ENCODE measurements around the gene DDA1. TPM values are rescaled to one million over a fixed set of nuclear protein-coding genes. Genes with fewer than 3 reads are reported as not detected.
A peak's percentile ranks its signal among the peaks of the same experiment; 100 is the strongest.

DDA1 gene
- total and polyA plus RNA-seq, 9 of the 15 experiments (the other 6 are each of a cell fraction or from before 2014, with no cell fraction given) = 1.4 to 83.8 (median 33.8) TPM

DNA sequence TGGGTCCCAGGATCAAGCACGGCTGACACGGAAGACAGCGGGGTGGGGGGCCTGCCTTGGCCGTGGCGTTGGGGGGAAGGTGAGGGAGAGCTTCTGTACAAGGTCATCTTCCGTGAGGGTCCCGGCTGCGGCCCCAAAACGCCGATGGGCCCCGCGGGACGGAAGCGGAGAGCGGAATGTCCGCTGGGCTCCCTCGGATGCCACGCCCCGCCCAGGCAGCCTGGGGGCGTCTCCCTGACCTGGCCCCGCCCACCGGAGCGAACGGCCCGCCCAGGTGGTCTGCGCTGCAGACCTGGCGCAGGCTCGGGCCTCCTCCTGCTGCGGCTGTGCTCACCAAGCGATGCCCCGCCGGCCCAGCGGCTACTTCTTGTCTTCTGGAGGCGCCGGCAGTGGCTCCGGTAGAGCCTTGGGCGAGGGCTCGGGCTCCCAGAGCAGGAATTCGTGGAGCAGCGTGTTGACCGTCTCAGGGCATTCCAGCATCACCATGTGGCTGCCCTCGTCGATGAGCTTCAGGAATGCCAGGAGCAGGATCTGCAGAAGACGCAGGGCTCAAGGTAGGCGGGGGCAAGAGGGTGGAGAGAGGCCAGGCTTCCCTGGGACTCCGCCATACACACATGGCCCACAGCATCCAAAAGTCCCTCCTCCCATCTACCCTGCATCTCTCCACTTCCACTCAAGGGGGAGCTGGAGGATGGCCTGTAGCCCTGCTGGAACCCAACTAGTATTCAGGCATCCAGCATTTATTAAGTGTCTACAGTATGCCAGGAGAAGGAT lies 16.9 kb upstream of the DDA1 start (continued):
- TF ChIP-seq, protein P1, sequence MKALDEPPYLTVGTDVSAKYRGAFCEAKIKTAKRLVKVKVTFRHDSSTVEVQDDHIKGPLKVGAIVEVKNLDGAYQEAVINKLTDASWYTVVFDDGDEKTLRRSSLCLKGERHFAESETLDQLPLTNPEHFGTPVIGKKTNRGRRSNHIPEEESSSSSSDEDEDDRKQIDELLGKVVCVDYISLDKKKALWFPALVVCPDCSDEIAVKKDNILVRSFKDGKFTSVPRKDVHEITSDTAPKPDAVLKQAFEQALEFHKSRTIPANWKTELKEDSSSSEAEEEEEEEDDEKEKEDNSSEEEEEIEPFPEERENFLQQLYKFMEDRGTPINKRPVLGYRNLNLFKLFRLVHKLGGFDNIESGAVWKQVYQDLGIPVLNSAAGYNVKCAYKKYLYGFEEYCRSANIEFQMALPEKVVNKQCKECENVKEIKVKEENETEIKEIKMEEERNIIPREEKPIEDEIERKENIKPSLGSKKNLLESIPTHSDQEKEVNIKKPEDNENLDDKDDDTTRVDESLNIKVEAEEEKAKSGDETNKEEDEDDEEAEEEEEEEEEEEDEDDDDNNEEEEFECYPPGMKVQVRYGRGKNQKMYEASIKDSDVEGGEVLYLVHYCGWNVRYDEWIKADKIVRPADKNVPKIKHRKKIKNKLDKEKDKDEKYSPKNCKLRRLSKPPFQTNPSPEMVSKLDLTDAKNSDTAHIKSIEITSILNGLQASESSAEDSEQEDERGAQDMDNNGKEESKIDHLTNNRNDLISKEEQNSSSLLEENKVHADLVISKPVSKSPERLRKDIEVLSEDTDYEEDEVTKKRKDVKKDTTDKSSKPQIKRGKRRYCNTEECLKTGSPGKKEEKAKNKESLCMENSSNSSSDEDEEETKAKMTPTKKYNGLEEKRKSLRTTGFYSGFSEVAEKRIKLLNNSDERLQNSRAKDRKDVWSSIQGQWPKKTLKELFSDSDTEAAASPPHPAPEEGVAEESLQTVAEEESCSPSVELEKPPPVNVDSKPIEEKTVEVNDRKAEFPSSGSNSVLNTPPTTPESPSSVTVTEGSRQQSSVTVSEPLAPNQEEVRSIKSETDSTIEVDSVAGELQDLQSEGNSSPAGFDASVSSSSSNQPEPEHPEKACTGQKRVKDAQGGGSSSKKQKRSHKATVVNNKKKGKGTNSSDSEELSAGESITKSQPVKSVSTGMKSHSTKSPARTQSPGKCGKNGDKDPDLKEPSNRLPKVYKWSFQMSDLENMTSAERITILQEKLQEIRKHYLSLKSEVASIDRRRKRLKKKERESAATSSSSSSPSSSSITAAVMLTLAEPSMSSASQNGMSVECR (CRISPR knock-in tag; IDR thresholded peaks at IDR 0.05) = peak; percentile 32; the same call in 1 of the 2 replicates
- TF ChIP-seq KLF6 (CRISPR knock-in tag; IDR thresholded peaks at IDR 0.05; ENCODE audit: borderline replicate concordance) = no peak
- no peak for TF ChIP-seq CEBPG (CRISPR knock-in tag; IDR thresholded peaks at IDR 0.05)
- TF ChIP-seq CEBPG (tag; conservative IDR thresholded peaks at IDR 0.05 in 1 of 2, IDR thresholded peaks at IDR 0.05 in 1 of 2) = no peak
- TF ChIP-seq PHTF2 (CRISPR knock-in tag; IDR thresholded peaks at IDR 0.05) = no peak
- no peak for TF ChIP-seq GTF2A2 (tag; IDR thresholded peaks at IDR 0.05)
- TF ChIP-seq FOSL1 (tag; conservative IDR thresholded peaks at IDR 0.05) = no peak; the same call in 1 of the 2 replicates
- TF ChIP-seq, protein P2, sequence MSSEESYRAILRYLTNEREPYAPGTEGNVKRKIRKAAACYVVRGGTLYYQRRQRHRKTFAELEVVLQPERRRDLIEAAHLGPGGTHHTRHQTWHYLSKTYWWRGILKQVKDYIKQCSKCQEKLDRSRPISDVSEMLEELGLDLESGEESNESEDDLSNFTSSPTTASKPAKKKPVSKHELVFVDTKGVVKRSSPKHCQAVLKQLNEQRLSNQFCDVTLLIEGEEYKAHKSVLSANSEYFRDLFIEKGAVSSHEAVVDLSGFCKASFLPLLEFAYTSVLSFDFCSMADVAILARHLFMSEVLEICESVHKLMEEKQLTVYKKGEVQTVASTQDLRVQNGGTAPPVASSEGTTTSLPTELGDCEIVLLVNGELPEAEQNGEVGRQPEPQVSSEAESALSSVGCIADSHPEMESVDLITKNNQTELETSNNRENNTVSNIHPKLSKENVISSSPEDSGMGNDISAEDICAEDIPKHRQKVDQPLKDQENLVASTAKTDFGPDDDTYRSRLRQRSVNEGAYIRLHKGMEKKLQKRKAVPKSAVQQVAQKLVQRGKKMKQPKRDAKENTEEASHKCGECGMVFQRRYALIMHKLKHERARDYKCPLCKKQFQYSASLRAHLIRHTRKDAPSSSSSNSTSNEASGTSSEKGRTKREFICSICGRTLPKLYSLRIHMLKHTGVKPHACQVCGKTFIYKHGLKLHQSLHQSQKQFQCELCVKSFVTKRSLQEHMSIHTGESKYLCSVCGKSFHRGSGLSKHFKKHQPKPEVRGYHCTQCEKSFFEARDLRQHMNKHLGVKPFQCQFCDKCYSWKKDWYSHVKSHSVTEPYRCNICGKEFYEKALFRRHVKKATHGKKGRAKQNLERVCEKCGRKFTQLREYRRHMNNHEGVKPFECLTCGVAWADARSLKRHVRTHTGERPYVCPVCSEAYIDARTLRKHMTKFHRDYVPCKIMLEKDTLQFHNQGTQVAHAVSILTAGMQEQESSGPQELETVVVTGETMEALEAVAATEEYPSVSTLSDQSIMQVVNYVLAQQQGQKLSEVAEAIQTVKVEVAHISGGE (CRISPR knock-in tag; IDR thresholded peaks at IDR 0.05) = peak in 1 of 3 experiments; percentile 62; a peak in 1 of 6 replicates
- TF ChIP-seq CC2D1A (IDR thresholded peaks at IDR 0.05) = peak; percentile 82
- no peak for TF ChIP-seq ZNF224 (CRISPR knock-in tag; IDR thresholded peaks at IDR 0.05)
- TF ChIP-seq PRMT5 (CRISPR knock-in tag; IDR thresholded peaks at IDR 0.05) = no peak
- TF ChIP-seq, protein P3, sequence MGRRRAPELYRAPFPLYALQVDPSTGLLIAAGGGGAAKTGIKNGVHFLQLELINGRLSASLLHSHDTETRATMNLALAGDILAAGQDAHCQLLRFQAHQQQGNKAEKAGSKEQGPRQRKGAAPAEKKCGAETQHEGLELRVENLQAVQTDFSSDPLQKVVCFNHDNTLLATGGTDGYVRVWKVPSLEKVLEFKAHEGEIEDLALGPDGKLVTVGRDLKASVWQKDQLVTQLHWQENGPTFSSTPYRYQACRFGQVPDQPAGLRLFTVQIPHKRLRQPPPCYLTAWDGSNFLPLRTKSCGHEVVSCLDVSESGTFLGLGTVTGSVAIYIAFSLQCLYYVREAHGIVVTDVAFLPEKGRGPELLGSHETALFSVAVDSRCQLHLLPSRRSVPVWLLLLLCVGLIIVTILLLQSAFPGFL (CRISPR knock-in tag; IDR thresholded peaks at IDR 0.05) = no peak
- peak; percentile 63 for TF ChIP-seq MXI1 (IDR thresholded peaks at IDR 0.05; ENCODE audit: low read depth, low read length)
- TF ChIP-seq NCOA2 (IDR thresholded peaks at IDR 0.05; ENCODE audit: partially characterized antibody in 2 of 2) = no peak
- TF ChIP-seq ESRRB (CRISPR knock-in tag; IDR thresholded peaks at IDR 0.05; ENCODE audit: borderline replicate concordance) = no peak
- TF ChIP-seq KDM4B (IDR thresholded peaks at IDR 0.05; ENCODE audit: borderline replicate concordance in 2 of 2, low read depth in 1 of 2) = no peak
- TF ChIP-seq NUFIP1 (IDR thresholded peaks at IDR 0.05; ENCODE audit: partially characterized antibody) = no peak

Data from K562 (cell line).